ENCODE measurements around the gene ACSM4.
"Not testable (repeated sequence)": the region's sequence is repeated elsewhere in the genome, so short reads cannot be mapped to it uniquely, and the experiment has no call there.

The ACSM4 gene, protein sequence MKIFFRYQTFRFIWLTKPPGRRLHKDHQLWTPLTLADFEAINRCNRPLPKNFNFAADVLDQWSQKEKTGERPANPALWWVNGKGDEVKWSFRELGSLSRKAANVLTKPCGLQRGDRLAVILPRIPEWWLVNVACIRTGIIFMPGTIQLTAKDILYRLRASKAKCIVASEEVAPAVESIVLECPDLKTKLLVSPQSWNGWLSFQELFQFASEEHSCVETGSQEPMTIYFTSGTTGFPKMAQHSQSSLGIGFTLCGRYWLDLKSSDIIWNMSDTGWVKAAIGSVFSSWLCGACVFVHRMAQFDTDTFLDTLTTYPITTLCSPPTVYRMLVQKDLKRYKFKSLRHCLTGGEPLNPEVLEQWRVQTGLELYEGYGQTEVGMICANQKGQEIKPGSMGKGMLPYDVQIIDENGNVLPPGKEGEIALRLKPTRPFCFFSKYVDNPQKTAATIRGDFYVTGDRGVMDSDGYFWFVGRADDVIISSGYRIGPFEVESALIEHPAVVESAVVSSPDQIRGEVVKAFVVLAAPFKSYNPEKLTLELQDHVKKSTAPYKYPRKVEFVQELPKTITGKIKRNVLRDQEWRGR

DNA sequence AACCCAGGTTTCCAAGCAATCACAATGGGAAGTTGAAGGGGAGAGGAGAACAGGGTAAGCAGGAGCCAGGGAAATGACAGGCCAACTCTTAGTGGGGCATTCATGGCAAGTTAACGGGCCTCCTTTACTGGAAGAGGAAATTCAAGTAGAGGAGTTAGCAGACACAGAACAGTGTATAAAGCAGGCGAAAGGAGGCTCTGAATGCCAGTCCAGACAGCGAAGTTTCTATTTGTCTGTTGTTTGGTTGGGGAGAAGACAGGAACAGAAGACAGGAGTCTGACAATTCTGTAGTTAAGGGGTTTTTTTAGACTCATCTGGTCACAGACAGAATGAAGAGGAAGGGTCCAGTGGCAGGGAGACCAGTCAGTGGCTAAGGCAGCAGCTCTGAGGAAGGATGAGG is at the start of gene ACSM4:
Gene ACSM4 (plus strand): TSS at position 301 of the 400 bp plus-strand sequence. CDS start 260 bp downstream, outside the sequence.
- no peak within 1 kb of the TSS for H3K4me3 ChIP-seq (ENCODE audit: low read depth, low read length)

- no peak overlapping the region for H3K4me3 ChIP-seq (ENCODE audit: low read depth, low read length)
These were observed 44.8 kb upstream of the ACSM4 start for GRCh38 chr12:7259060-7259459.

DNA sequence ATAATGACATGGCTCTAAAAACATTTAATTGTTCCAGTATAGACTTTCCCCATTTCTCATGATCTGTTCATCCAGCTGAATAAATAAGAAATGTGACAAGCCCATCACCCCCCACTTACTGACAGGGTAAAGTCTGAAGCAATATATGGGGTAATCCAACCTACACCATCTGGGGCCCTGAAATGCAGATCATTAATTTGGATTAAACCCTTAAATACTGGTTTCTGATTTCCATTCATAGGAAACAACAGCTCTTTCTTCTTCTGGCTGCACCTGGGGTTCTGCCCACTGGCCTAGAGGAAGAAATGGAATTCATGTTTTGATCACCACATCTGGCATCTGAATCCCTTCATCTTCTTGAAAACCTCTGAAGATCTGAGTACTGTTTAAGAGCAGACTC is 39.3 kb upstream of the ACSM4 start:
- H3K4me3 ChIP-seq (ENCODE audit: low read depth, low read length): no peak overlapping the region

GRCh38 chr12:7265251-7265650 is 38.6 kb upstream of the ACSM4 start:
- no peak overlapping the region for H3K4me3 ChIP-seq (ENCODE audit: low read depth, low read length)

DNA sequence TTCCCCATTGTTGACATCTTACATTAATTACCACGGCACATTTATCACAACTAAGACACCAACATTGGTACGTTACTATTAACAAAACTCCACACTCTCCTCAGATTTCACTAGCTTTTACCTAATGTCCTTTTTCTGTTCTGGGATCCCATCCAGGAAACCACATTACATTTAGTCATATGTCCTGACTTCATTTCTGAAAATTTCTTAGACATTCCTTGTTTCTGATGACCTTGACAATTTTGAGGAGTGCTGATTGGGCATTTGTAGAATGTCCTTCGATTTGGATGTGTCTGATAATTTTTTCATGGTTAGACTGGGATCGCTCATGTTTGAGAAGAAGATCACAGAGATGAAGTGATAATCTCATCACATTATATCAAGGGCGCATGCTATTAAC is 34.6 kb upstream of the ACSM4 start:
- no peak overlapping the region for H3K4me3 ChIP-seq (ENCODE audit: low read depth, low read length)

GRCh38 chr12:7271893-7272514 is 31.9 kb upstream of the ACSM4 start:
- H3K4me3 ChIP-seq (ENCODE audit: low read depth, low read length): no peak overlapping the region

DNA sequence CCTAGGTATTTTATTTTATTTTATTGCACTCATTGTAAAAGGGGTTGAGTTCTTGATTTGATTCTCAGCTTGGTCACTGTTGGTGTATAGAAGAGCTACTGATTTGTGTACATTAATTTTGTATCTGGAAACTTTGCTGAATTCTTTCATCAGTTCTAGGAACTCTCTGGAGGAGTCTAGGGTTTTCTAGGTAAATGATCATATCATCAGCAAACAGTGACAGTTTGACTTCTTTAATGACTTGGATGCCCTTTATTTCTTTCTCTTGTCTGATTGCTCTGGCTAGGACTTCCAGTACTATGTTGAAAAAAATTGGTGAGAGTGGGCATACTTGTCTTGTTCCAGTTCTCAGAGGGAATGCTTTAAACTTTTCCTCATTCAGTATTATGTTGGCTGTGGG is 28.4 kb upstream of the ACSM4 start:
- H3K4me3 ChIP-seq (ENCODE audit: low read depth, low read length): not testable (repeated sequence)

GRCh38 chr12:7282844-7283243 is 21.0 kb upstream of the ACSM4 start:
- H3K4me3 ChIP-seq (ENCODE audit: low read depth, low read length): no peak overlapping the region

- no peak overlapping the region for H3K4me3 ChIP-seq (ENCODE audit: low read depth, low read length)
These were observed 14.1 kb upstream of the ACSM4 start for GRCh38 chr12:7289743-7290142.

- H3K4me3 ChIP-seq (ENCODE audit: low read depth, low read length): not testable (repeated sequence)
These were observed 13.3 kb upstream of the ACSM4 start for GRCh38 chr12:7290588-7290987.

- no peak overlapping the region for H3K4me3 ChIP-seq (ENCODE audit: low read depth, low read length)
These were observed 11.6 kb upstream of the ACSM4 start for GRCh38 chr12:7292300-7292699.

DNA sequence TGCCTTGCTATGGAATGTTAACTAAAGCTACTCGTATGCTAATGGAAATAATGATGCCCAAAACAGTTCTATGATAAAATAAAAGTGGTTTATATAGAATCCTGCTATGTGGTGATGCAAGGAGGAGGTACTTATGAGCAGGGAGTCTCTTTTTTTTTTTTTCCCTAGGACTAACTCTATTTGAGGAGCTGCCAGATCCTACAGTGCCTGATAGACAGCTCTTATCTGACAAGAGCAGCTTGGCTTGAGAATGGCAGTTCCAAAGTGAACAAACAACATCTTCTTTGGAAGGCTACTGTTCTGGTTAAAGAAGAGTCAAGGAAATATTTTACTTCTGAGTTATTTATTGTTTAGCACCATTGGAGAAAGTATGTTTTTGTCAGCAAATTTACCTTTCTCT is 10.2 kb upstream of the ACSM4 start:
- H3K4me3 ChIP-seq (ENCODE audit: low read depth, low read length): no peak overlapping the region

- no peak overlapping the region for H3K4me3 ChIP-seq (ENCODE audit: low read depth, low read length)
These were observed 8.3 kb upstream of the ACSM4 start for GRCh38 chr12:7295529-7295928.

DNA sequence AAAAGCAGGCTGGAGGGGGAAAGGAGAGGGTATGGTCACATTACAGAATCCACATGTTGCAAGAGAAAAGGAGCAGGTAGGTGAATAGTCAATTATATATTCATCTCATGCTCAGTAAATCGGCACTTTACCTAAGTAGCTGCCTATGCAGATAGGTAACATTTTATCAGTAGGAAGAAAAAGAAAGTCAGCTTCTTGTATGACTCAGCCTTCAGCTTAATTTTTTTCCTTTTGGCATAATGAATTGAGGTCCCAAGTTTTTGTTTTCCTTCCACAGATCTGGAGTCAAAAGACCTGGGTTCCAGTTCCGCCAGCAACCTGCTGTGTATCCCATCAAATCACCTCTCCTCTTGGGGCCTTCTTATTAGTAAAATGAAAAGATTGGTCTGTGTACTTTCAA is 6.0 kb upstream of the ACSM4 start:
- no peak overlapping the region for H3K4me3 ChIP-seq (ENCODE audit: low read depth, low read length)

GRCh38 chr12:7302266-7302986 is 1.4 kb upstream of the ACSM4 start:
- H3K4me3 ChIP-seq (ENCODE audit: low read depth, low read length): no peak overlapping the region

DNA sequence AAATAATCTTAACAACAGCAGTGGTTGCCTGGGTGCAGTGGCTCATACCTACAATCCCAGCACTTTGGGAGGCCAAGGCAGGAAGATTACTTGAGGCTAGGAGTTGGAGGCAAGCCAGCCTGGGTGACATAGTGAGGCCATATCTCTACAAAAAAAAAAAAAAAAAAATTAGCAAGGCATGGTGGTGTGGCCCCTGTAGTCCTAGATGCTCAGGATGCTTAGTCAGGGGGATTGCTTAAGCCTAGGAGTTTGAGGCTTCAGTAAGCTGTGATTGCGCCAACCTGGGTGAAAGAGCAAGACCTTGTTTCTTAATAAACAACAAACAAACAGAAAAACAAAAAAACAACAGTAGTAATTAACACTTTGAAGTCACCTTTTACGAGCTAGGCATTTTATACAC is 642 bp upstream of the ACSM4 start:
- no peak overlapping the region for H3K4me3 ChIP-seq (ENCODE audit: low read depth, low read length)

GRCh38 chr12:7304456-7304855 is 584 bp downstream of the ACSM4 start:
- no peak overlapping the region for H3K4me3 ChIP-seq (ENCODE audit: low read depth, low read length)

DNA sequence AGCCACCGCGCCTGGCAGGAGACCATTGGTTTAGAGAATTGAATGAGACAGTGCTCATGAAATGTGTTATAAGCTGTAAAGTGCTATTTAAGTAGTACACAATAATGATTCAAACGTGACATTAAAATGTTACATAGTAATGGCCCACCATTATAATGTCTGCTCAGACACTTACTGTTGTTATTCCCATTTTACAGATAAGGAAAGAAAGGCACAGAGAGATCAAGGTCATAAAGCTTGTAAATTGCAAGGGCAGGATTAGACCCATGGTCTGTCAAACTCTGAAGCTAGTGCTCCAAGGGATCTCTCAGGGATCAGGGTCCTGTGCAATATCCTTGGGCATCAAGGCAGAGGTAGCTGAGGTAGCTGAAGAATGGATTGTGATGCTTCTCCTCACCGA is 6.2 kb downstream of the ACSM4 start:
- no peak overlapping the region for H3K4me3 ChIP-seq (ENCODE audit: low read depth, low read length)

DNA sequence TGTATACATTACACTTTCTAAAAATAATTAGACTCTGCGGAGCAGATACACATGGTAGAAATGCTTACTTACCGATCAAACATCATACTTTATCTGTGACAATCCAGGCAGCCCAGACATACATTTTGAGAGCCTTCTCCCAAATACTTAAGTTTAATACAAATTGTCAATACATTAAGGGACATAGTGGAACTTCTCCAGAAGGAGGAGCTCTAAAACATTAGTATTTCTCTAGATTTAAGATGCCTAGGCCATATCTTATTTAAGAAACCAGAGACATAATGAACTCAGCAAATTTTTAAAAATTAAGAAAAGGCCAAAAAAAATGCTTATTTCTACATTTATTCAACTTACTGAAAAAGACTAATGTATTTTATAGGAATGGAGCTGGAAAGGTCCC is 16.1 kb downstream of the ACSM4 start:
- no peak overlapping the region for H3K4me3 ChIP-seq (ENCODE audit: low read depth, low read length)

GRCh38 chr12:7321624-7322023 is 17.8 kb downstream of the ACSM4 start:
- no peak overlapping the region for H3K4me3 ChIP-seq (ENCODE audit: low read depth, low read length)

- no peak overlapping the region for H3K4me3 ChIP-seq (ENCODE audit: low read depth, low read length)
These were observed 18.7 kb downstream of the ACSM4 start for GRCh38 chr12:7322599-7322998.

DNA sequence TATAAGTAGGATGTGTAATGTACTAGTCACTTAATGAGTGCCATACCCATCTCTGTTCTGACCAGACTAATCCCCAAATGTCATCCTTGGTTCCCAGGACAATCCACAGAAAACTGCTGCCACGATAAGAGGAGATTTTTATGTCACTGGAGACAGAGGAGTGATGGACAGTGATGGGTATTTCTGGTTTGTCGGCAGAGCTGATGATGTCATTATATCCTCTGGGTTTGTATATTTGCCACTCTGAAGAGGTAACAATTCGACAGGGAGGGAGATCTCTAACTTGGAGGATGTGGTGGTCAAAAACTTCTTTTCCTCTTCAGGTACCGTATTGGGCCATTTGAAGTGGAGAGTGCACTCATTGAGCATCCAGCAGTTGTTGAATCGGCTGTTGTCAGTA is 20.3 kb downstream of the ACSM4 start:
- H3K4me3 ChIP-seq (ENCODE audit: low read depth, low read length): no peak overlapping the region
